ENCODE results near the gene NCDN.

DNA sequence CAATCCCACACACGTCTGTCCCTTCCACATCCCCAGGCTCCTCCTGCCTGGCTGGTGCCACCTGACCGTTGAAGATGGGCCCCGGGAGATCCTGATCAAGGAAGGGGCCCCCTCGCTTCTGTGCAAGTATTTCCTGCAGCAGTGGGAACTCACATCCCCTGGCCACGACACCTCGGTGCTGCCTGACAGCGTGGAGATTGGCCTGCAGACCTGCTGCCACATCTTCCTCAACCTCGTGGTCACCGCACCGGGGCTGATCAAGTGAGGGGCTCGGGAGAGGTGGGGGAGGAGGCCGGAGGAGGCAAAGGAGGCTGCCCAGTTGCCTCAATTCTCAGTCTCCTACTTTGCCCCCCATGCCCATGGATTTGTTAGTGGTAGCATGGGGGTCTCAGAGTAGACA is 5.6 kb downstream of the NCDN start:
- TF ChIP-seq, protein P1, sequence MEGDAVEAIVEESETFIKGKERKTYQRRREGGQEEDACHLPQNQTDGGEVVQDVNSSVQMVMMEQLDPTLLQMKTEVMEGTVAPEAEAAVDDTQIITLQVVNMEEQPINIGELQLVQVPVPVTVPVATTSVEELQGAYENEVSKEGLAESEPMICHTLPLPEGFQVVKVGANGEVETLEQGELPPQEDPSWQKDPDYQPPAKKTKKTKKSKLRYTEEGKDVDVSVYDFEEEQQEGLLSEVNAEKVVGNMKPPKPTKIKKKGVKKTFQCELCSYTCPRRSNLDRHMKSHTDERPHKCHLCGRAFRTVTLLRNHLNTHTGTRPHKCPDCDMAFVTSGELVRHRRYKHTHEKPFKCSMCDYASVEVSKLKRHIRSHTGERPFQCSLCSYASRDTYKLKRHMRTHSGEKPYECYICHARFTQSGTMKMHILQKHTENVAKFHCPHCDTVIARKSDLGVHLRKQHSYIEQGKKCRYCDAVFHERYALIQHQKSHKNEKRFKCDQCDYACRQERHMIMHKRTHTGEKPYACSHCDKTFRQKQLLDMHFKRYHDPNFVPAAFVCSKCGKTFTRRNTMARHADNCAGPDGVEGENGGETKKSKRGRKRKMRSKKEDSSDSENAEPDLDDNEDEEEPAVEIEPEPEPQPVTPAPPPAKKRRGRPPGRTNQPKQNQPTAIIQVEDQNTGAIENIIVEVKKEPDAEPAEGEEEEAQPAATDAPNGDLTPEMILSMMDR (conservative IDR thresholded peaks at IDR 0.05 in 1 of 2, IDR thresholded peaks at IDR 0.05 in 1 of 2; ENCODE audit: extremely low read depth in 1 of 2, insufficient read depth in 1 of 2, low read depth in 1 of 2, low read length in 2 of 2) = no peak
- no peak for TF ChIP-seq EZH2 (IDR thresholded peaks at IDR 0.05; ENCODE audit: borderline replicate concordance, low read length)
